ENCODE results near the gene FUT2. TPM values are rescaled to one million over a fixed set of nuclear protein-coding genes. Genes with fewer than 3 reads are reported as not detected.

The FUT2 gene
- total and polyA plus RNA-seq, 2 donors (not counting 1 experiment from before 2014, with no cell fraction given) = not detected

DNA sequence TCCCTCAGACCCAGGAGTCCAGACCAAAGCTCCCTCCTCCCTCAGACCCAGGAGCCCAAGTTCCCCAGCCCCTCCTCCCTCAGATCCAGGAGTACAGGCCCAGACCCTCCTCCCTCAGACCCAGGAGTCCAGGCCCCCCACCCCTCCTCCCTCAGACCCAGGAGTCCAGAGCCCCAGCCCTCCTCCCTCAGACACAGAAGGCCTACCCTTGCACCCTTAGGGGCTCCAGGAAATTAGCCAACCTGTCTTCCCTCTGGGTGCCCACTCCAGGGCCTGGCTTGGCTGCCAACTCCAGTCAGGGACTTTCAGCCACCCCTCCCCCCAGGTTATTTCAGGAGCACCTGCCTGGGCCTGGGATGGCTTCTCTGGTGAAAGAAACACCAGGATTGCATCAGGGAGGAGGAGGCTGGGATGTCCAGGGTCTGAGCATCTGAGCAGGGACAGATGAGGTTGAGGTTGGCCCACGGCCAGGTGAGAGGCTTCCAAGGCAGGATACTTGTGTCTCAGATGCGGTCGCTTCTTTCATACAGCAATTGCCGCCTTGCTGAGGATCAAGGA lies 59.4 kb downstream of the FUT2 start, which contains the start of gene FGF21:
TSS of gene FGF21 (plus strand) at position 441 of the 558 bp plus-strand sequence. CDS start 713 bp downstream, outside the sequence.
- H3K9me3 Mint-ChIP-seq (ENCODE audit: insufficient read depth) = no peaks in the 10 kb centered on the region
- peaks cover 0 to 56% (median 20%) of the 10 kb centered on the region in 4 experiments for H3K27me3 ChIP-seq (replicated peaks in 1 of 4; ENCODE audit: control extremely low read depth in 1 of 4, control insufficient read depth in 3 of 4, insufficient read depth in 4 of 4, low read length in 3 of 4)
- ChIA-PET CTCF (no interaction called here), POLR2A (no interaction called here)
- no peak within 1 kb of the TSS for H3K27ac Mint-ChIP-seq
- H4K20me1 ChIP-seq (ENCODE audit: control insufficient read depth, insufficient read depth, low read length, poor library complexity, severe bottlenecking) = no peaks in the 10 kb centered on the region
- ATAC-seq (ENCODE audit: low read depth) (no peak), DNase-seq (no peak)
- no peak within 1 kb of the TSS for H3K27ac ChIP-seq (ENCODE audit: low read length in 2 of 2)
- H3K4me2 ChIP-seq (replicated peaks; ENCODE audit: low read depth, low read length, poor library complexity, severe bottlenecking) = no peak within 1 kb of the TSS
- no peak within 1 kb of the TSS for H3K4me3 Mint-ChIP-seq
- peaks cover 0 to 9% (median 0%) of the 10 kb centered on the region in 3 donors for H3K9me3 ChIP-seq (ENCODE audit: control extremely low read depth in 1 of 3, control insufficient read depth in 2 of 3, insufficient read depth in 1 of 3, low read length in 2 of 3)
- no peak within 1 kb of the TSS for H3K9ac ChIP-seq (ENCODE audit: low read length)
- 97% methylated on average over 3 of the region's 4 CpGs for WGBS (ENCODE audit: insufficient coverage)
- no peaks in the 10 kb centered on the region for H3K36me3 ChIP-seq (replicated peaks in 1 of 2; ENCODE audit: control extremely low read depth in 1 of 2, control insufficient read depth in 1 of 2, extremely low read depth in 1 of 2, insufficient read depth in 2 of 2, low read length in 1 of 2)
- no peak within 1 kb of the TSS for H2AFZ ChIP-seq (ENCODE audit: insufficient read depth, low read depth, low read length, poor library complexity, severe bottlenecking)
- TF ChIP-seq EZH2 (IDR thresholded peaks at IDR 0.05; ENCODE audit: borderline replicate concordance, insufficient read depth, low read depth, low read length, poor library complexity, severe bottlenecking) (no peak), CTCF (IDR thresholded peaks at IDR 0.05) (no peak)
- peaks cover 34% of the 10 kb centered on the region for H3K27me3 Mint-ChIP-seq
- intact Hi-C loops (cut with micrococcal nuclease) = no loop called here
- H3K79me2 ChIP-seq (ENCODE audit: control insufficient read depth, insufficient read depth, low read length) = no peaks in the 10 kb centered on the region
- H3K4me3 ChIP-seq (ENCODE audit: control extremely low read depth in 1 of 5, extremely low read depth in 1 of 5, insufficient read depth in 1 of 5, low read depth in 2 of 5, low read length in 4 of 5) = no peak within 1 kb of the TSS
- H3K4me1 ChIP-seq (ENCODE audit: control insufficient read depth in 2 of 2, insufficient read depth in 2 of 2, low read length in 2 of 2) = peaks cover 15 to 16% of the 10 kb centered on the region in 2 donors
- H3K4me1 Mint-ChIP-seq = peaks cover 15% of the 10 kb centered on the region

Other genes with a start within 250 kb of the FUT2 start
- 38.6 and 40.7 TPM in 2 replicates for gene GRWD1, start 250.0 kb upstream of the FUT2 start, total RNA-seq
- 10.6 and 12.0 TPM in 2 replicates for gene GRWD1, start 250.0 kb upstream of the FUT2 start, polyA plus RNA-seq
- 2.1 and 2.3 TPM in 2 replicates for gene KCNJ14, start 240.4 kb upstream of the FUT2 start, total RNA-seq
- gene KCNJ14, start 240.4 kb upstream of the FUT2 start, polyA plus RNA-seq = 1.5 and 2.1 TPM in 2 replicates
- gene CYTH2, start 226.6 kb upstream of the FUT2 start, total RNA-seq = 56.0 and 62.6 TPM in 2 replicates
- 31.4 and 40.7 TPM in 2 replicates for gene CYTH2, start 226.6 kb upstream of the FUT2 start, polyA plus RNA-seq
- gene LMTK3, start 184.1 kb upstream of the FUT2 start, total RNA-seq = 1.6 and 1.9 TPM in 2 replicates
- 0.19 and 0.25 TPM in 2 replicates for gene LMTK3, start 184.1 kb upstream of the FUT2 start, polyA plus RNA-seq
- gene SULT2B1, start 143.8 kb upstream of the FUT2 start, total RNA-seq = not detected in 2 replicates
- gene SULT2B1, start 143.8 kb upstream of the FUT2 start, polyA plus RNA-seq = not detected in 2 replicates
- gene SPACA4, start 89.2 kb upstream of the FUT2 start, total RNA-seq = not detected in 2 replicates
- not detected in 2 replicates for gene SPACA4, start 89.2 kb upstream of the FUT2 start, polyA plus RNA-seq
- 1.5 and 4.1 TPM in 2 replicates for gene FAM83E, start 80.9 kb upstream of the FUT2 start, total RNA-seq
- 0.12 and 0.15 TPM in 2 replicates for gene FAM83E, start 80.9 kb upstream of the FUT2 start, polyA plus RNA-seq
- 2,217 and 2,248 TPM in 2 replicates for gene RPL18, start 76.8 kb upstream of the FUT2 start, total RNA-seq
- gene RPL18, start 76.8 kb upstream of the FUT2 start, polyA plus RNA-seq = 3,187 and 4,393 TPM in 2 replicates
- gene SPHK2, start 76.5 kb upstream of the FUT2 start, total RNA-seq = 45.4 and 47.3 TPM in 2 replicates
- gene SPHK2, start 76.5 kb upstream of the FUT2 start, polyA plus RNA-seq = 14.2 and 17.0 TPM in 2 replicates
- 33.0 and 33.2 TPM in 2 replicates for gene DBP, start 58.6 kb upstream of the FUT2 start, total RNA-seq
- 14.9 and 23.5 TPM in 2 replicates for gene DBP, start 58.6 kb upstream of the FUT2 start, polyA plus RNA-seq
- 25.7 and 27.7 TPM in 2 replicates for gene CA11, start 49.8 kb upstream of the FUT2 start, total RNA-seq
- 6.2 and 6.5 TPM in 2 replicates for gene CA11, start 49.8 kb upstream of the FUT2 start, polyA plus RNA-seq
- gene NTN5, start 23.0 kb upstream of the FUT2 start, total RNA-seq = 1.2 and 2.5 TPM in 2 replicates
- gene NTN5, start 23.0 kb upstream of the FUT2 start, polyA plus RNA-seq = 1.8 and 3.0 TPM in 2 replicates
- gene MAMSTR, start 23.8 kb downstream of the FUT2 start, total RNA-seq = 1.6 and 2.4 TPM in 2 replicates
- gene MAMSTR, start 23.8 kb downstream of the FUT2 start, polyA plus RNA-seq = 0.17 and 0.60 TPM in 2 replicates
- gene RASIP1, start 44.6 kb downstream of the FUT2 start, total RNA-seq = 0.20 TPM in 1 of 2 replicates, not detected in the other
- 0.19 TPM in 1 of 2 replicates, not detected in the other for gene RASIP1, start 44.6 kb downstream of the FUT2 start, polyA plus RNA-seq
- not detected in 2 replicates for gene IZUMO1, start 50.9 kb downstream of the FUT2 start, total RNA-seq
- gene IZUMO1, start 50.9 kb downstream of the FUT2 start, polyA plus RNA-seq = not detected in 2 replicates
- not detected in 2 replicates for gene FUT1, start 56.7 kb downstream of the FUT2 start, total RNA-seq
- gene FUT1, start 56.7 kb downstream of the FUT2 start, polyA plus RNA-seq = not detected in 2 replicates
- gene FGF21, start 59.6 kb downstream of the FUT2 start, total RNA-seq = not detected in 2 replicates
- not detected in 2 replicates for gene FGF21, start 59.6 kb downstream of the FUT2 start, polyA plus RNA-seq
- 39.1 and 42.9 TPM in 2 replicates for gene BCAT2, start 115.1 kb downstream of the FUT2 start, total RNA-seq
- gene BCAT2, start 115.1 kb downstream of the FUT2 start, polyA plus RNA-seq = 27.4 and 36.3 TPM in 2 replicates
- 2.9 and 5.1 TPM in 2 replicates for gene HSD17B14, start 140.5 kb downstream of the FUT2 start, total RNA-seq
- gene HSD17B14, start 140.5 kb downstream of the FUT2 start, polyA plus RNA-seq = 1.8 and 2.5 TPM in 2 replicates
- 5.5 and 6.2 TPM in 2 replicates for gene PLEKHA4, start 172.6 kb downstream of the FUT2 start, total RNA-seq
- gene PLEKHA4, start 172.6 kb downstream of the FUT2 start, polyA plus RNA-seq = 4.3 and 6.0 TPM in 2 replicates
- gene PPP1R15A, start 176.4 kb downstream of the FUT2 start, total RNA-seq = 122 and 128 TPM in 2 replicates
- 1,029 and 1,214 TPM in 2 replicates for gene PPP1R15A, start 176.4 kb downstream of the FUT2 start, polyA plus RNA-seq
- not detected in 2 replicates for gene TULP2, start 202.8 kb downstream of the FUT2 start, total RNA-seq
- not detected in 2 replicates for gene TULP2, start 202.8 kb downstream of the FUT2 start, polyA plus RNA-seq
- gene NUCB1, start 204.3 kb downstream of the FUT2 start, total RNA-seq = 134 and 136 TPM in 2 replicates
- gene NUCB1, start 204.3 kb downstream of the FUT2 start, polyA plus RNA-seq = 85.9 and 118 TPM in 2 replicates
- 0.64 TPM in 1 of 2 replicates, not detected in the other for gene DHDH, start 237.7 kb downstream of the FUT2 start, total RNA-seq
- gene DHDH, start 237.7 kb downstream of the FUT2 start, polyA plus RNA-seq = 0.82 TPM in 1 of 2 replicates, not detected in the other